ENCODE data around the gene SIK2. TPM values are rescaled to one million over a fixed set of nuclear protein-coding genes. Genes with fewer than 3 reads are reported as not detected.

The SIK2 gene
- polyA plus RNA-seq, 12 donors, result 20.2 to 29.0 (median 24.2) TPM; not detected in 1

- DNase-seq, result no peak
Observed at GRCh38 chr11:111729071-111729830, 127.0 kb downstream of the SIK2 start.

DNA sequence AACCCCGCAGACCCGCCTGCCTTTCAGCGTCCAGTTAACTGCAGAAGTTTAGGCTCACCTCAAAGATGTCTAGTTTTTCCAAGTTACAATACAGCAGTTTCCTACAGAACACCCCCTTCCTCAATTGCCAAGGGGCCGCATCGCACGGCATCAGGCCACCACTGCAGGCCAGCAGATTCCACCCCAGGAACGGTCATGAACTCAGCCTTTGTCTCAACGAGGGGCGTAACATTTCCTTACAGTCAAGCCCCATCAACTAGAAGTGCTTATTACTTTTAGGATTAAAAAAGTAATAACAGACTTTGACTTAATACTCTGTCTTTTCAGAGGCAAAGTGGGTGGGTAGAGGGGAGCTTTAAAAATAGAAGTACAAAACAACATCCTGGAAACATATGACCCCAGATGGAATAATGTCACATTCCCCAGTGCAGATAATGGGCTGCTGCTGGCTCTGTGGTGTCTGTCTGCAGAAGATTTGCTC is 127.6 kb downstream of the SIK2 start:
- peak; percentile 61 for DNase-seq

- DNase-seq, result no peak
Observed at GRCh38 chr11:111730871-111731591, 128.8 kb downstream of the SIK2 start.

GRCh38 chr11:111731821-111732220 is 129.6 kb downstream of the SIK2 start:
- no peak for DNase-seq

- peak; percentile 62 for DNase-seq
Observed at GRCh38 chr11:111733016-111733415, 130.8 kb downstream of the SIK2 start.

DNA sequence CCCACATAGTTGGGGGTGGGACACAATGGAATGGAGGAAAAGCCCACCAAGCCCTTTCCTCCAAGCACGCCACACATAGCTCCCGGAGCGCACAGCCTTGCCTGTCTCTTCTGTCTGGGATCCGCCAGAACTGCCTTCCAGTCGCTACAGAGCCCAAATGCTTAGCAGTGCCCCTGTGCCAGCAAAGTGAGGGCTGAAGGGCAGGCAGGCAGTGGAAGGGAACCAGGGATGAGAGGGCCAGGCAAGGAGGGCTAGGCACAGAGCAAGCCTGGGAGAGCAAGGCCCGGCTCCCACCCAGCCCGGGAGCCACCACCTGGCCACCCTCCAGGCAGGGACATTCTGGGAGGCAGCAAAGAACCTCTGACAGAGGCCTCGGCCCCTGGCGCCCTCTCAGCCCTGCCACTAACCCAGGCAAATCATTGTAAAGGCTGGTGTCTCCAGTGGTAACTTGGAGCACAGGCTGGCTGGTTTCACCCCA is 131.4 kb downstream of the SIK2 start:
- peak; percentile 24 for DNase-seq

GRCh38 chr11:111734101-111734953 is 132.1 kb downstream of the SIK2 start:
- DNase-seq, result no peak

DNA sequence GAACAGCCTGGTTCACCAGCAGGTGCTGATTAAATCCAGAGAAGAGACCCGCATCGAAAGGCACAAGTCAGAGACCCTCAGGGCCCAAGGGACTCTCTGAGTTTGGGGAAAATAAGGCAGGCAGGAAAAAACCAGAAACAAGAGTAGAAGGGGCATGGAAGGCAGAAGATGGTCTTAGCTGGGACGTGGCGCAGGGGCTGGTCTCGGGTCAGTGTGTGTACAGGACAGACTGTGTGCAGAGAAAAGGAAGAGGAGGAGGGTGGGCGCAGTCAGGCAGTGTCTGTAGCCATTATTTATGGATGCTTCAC is 132.7 kb downstream of the SIK2 start:
- no peak for DNase-seq

GRCh38 chr11:111735262-111736116 is 133.2 kb downstream of the SIK2 start:
- DNase-seq, result peak; percentile 93

DNA sequence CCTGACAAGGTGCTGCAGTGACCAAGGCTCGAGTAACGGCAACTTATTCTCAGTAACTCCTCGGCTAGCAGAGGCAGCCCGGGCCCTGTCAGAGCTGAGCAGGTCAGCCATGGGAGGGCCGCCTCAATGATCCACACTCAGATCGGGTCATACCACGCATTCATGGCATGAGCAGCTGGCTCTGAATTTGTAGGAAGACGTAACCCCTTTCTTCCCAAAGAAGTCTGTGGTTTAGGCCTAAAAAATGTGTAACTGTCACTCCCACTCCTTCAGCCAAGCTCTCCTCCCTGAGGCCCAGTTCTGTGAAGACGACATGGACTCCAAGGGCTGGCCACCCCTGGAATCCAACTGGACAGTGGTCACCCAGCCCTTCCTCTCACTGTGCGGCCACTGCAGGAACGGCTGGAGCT is 133.9 kb downstream of the SIK2 start:
- DNase-seq, result no peak

DNA sequence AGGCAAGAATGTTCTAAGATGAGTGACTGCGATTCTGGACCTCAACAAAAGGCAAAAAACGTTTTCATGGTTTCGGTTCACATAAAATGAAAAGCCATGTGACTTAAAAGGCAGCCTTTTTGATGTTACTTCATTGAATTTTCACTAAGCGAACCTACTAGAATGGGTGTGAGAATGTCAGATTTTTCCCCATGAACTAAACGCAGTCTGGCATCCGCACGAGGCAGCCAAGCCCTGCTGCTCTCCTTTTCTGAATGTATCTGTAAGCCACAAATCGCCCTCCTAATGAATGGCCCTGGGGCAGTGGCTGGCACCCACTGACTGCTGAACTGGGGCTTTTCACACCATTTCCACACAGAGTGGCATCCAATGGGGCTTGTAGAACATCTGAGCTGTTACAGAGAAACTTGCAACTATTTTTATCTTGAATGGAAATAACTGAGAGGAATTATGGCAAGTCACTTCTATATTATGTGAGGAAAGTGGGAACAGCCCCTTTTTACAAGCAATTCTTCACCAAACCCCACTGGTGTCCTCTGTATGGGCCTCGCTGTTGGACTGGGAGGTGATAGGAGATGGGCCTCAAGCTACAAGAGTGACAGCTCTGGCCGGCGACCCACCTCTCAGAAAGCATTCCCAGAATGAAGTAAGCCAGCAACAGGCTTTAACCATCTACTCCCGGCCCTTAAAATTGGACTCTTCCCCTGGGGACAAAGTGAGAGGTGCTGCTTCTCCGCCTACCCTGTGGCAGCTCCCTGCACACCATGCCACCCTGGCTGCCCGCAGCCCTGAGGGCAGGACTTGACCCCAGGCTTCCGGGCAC is 134.6 kb downstream of the SIK2 start:
- DNase-seq, result peak; percentile 33

GRCh38 chr11:111737444-111738210 is 135.4 kb downstream of the SIK2 start:
- DNase-seq, result peak; percentile 70

DNA sequence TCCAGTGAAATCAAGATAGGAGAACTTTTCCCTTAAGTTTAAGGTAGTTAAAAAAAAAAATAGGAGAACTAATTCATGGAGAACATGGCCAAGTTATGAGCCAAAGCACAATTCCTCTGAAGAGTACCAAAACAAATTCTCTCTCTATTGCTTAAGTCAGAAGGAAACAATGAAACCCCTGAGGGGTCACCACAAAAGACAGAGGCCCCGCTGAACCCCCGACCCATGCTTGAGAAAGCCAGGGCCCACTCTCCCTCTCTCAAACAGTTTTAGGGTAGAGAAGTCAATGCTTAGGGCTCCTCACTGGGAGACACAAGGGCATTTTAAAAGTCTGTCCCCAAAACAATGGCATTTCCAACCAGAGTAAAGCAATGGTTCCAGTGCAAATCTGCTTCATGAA is 137.1 kb downstream of the SIK2 start:
- no peak for DNase-seq

- DNase-seq, result no peak
Observed at GRCh38 chr11:111741751-111742150, 139.5 kb downstream of the SIK2 start.

GRCh38 chr11:111743700-111744099 is 141.5 kb downstream of the SIK2 start:
- no peak for DNase-seq

DNA sequence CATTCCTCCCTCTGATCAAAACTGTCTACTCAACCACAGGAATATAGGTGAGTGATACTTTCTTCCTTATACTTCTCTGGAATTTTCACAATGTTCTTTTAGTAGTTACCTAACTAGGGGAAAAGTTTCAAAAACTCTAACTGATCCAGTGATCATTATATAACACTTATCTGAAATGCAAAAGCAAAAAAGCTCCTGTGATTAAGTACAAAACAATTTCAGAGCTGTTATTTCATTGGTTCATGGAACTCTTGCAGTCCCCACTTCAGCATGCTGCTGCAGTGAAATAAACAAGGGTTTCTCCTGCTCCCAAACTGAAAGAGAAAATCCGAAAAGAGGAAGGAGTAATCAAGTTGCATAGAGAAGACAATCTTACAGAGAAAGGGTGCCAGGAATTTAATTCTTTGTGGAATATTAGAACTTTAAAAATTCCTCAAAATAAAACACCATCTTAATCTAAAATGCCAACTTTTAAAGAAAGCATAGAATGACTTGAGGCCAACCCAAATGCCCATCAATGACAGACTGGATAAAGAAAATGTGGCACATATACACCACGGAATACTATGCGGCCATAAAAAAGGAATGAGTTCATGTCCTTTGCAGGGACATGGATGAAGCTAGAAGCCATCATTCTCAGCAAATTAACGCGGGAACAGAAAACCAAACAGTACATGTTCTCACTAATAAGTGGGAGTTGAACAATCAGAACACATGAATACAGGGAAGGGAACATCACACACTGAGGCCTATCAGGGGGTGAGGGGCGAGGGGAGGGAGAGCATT is 143.7 kb downstream of the SIK2 start:
- no peak for DNase-seq

- no peak for DNase-seq
Observed at GRCh38 chr11:111748035-111748804, 146.0 kb downstream of the SIK2 start.

DNA sequence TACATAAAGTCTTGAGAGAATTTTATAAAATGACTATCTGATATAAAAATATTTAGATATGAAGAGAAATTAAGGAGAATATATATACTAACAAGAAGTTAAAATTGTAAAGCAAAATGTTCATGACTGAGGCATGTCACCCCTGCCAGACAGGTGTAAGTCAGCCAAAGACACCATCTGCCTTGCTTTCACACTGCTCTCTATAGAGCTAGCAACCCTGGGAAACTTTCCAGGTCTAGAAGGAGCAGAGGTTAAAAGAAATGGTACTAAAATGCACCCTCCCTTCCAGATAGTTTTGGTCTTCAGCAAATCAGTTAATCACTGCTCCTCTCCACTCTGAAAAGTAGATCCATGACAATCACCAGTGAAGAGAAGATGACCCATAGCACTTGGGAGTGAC is 147.4 kb downstream of the SIK2 start:
- DNase-seq, result no peak

Measured in muscle of arm (tissue), 12 donors.